ENCODE measurements around the gene CELF4. TPM values are rescaled to one million over a fixed set of nuclear protein-coding genes. Genes with fewer than 3 reads are reported as not detected.

CELF4 gene
- total RNA-seq, 2 donors from 2014 or later = 1.4 TPM; not detected in 1

DNA sequence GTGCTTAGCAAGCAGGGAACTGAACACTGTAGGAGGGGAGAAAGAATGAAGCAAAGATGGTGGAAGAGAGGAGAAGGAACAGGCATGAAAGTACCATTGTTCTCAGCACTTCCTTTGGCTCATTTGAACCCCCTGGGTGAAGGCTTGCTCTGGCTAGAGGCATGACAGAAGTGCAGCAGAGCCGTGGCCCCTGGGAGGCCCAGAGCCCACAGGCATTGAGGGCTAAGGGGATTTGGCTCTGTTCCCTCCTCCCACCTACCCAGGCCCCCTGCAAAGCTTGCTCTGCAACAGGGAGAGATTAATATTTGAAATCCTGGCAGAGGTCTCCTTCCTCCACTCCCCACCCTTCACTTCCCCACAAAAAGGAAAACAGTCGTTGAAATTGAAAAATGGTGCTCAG lies 262.6 kb downstream of the CELF4 start:
- Histone ChIP-seq H3K4me1 (peaks cover 6% of the 10 kb centered on the region), H3K9me3 (no peaks in the 10 kb centered on the region), H3K36me3 (no peaks in the 10 kb centered on the region), H3K27ac (no peak overlapping the region), H3K4me3 (no peak overlapping the region), H3K27me3 (no peaks in the 10 kb centered on the region), H3K9ac (ENCODE audit: low read depth in 2 of 2, low read length in 2 of 2) (no peak overlapping the region)
- no peak for DNase-seq
- intact Hi-C loops (cut with DNase I) = loop anchor here (10.0 kb wide), 1 partner anchor 62 kb away; no protein-coding TSS in a partner anchor
- TF ChIP-seq CTCF (IDR thresholded peaks at IDR 0.05) = no peak

- TF ChIP-seq CTCF (IDR thresholded peaks at IDR 0.05) = no peak
- DNase-seq = no peak
Measured at GRCh38 chr18:37302519-37302918, 263.1 kb downstream of the CELF4 start.

GRCh38 chr18:37299471-37300304 lies 265.9 kb downstream of the CELF4 start:
- no peaks in the 10 kb centered on the region for H3K36me3 ChIP-seq
- H3K27ac ChIP-seq = no peak overlapping the region
- no peak overlapping the region for H3K4me3 ChIP-seq
- TF ChIP-seq CTCF (IDR thresholded peaks at IDR 0.05) = no peak
- no peaks in the 10 kb centered on the region for H3K9me3 ChIP-seq
- no peaks in the 10 kb centered on the region for H3K27me3 ChIP-seq
- intact Hi-C loops (cut with DNase I) = loop anchor here (10.0 kb wide), 1 partner anchor 65 kb away; no protein-coding TSS in a partner anchor
- peak; percentile 81 for DNase-seq
- peaks cover 6% of the 10 kb centered on the region for H3K4me1 ChIP-seq
- no peak overlapping the region for H3K9ac ChIP-seq (ENCODE audit: low read depth in 2 of 2, low read length in 2 of 2)

More at GRCh38 chr18:37302519-37302918, 263.1 kb downstream of the CELF4 start:
- Histone ChIP-seq H3K4me3 (no peak overlapping the region), H3K36me3 (no peaks in the 10 kb centered on the region), H3K9ac (ENCODE audit: low read depth in 2 of 2, low read length in 2 of 2) (no peak overlapping the region), H3K4me1 (peaks cover 6% of the 10 kb centered on the region), H3K27ac (no peak overlapping the region), H3K9me3 (no peaks in the 10 kb centered on the region), H3K27me3 (no peaks in the 10 kb centered on the region)
- intact Hi-C loops (cut with DNase I) = loop anchor here (10.0 kb wide), 1 partner anchor 62 kb away; no protein-coding TSS in a partner anchor

GRCh38 chr18:37298816-37299215 lies 266.8 kb downstream of the CELF4 start:
- no peak overlapping the region for H3K9ac ChIP-seq (ENCODE audit: low read depth in 2 of 2, low read length in 2 of 2)
- peaks cover 6% of the 10 kb centered on the region for H3K4me1 ChIP-seq
- no peaks in the 10 kb centered on the region for H3K36me3 ChIP-seq
- H3K27ac ChIP-seq = no peak overlapping the region
- TF ChIP-seq CTCF (IDR thresholded peaks at IDR 0.05) = no peak
- no peak overlapping the region for H3K4me3 ChIP-seq
- H3K9me3 ChIP-seq = no peaks in the 10 kb centered on the region
- H3K27me3 ChIP-seq = no peaks in the 10 kb centered on the region
- intact Hi-C loops (cut with DNase I) = no loop called here
- no peak for DNase-seq

- H3K27me3 ChIP-seq = no peaks in the 10 kb centered on the region
- no peak for TF ChIP-seq CTCF (IDR thresholded peaks at IDR 0.05)
- no peak overlapping the region for H3K27ac ChIP-seq
- no peaks in the 10 kb centered on the region for H3K9me3 ChIP-seq
- no peak for DNase-seq
- intact Hi-C loops (cut with DNase I) = no loop called here
- H3K4me1 ChIP-seq = peaks cover 6% of the 10 kb centered on the region
- H3K4me3 ChIP-seq = no peak overlapping the region
- H3K36me3 ChIP-seq = no peaks in the 10 kb centered on the region
- H3K9ac ChIP-seq (ENCODE audit: low read depth in 2 of 2, low read length in 2 of 2) = no peak overlapping the region
Measured at GRCh38 chr18:37297106-37297505, 268.5 kb downstream of the CELF4 start.

All from colonic mucosa (tissue), 4 donors.